Neural progenitor cell (in vitro differentiated cells): ENCODE data around the gene RPL12.

ENCODE experiments used
- EZH2 ChIP-seq: fragments of 200-600 bp; sonication (generic); IDR thresholded peaks from 2 replicates; pipeline ENCODE4 v1.6.1; 2017; ENCODE audit warnings: antibody characterized with exemption, mild to moderate bottlenecking, moderate library complexity
- EZH2phosphoT487 ChIP-seq: fragments of 200-600 bp; sonication (generic); IDR thresholded peaks from 2 replicates; pipeline ENCODE4 v1.6.1; 2017; ENCODE audit warnings: antibody characterized with exemption
- TF ChIP-seq, protein P1 (sequence below): fragments of 200-600 bp; sonication (generic); IDR thresholded peaks from 2 replicates; pipeline ENCODE4 v1.5.1; 2017; ENCODE audit warnings: antibody characterized with exemption, mild to moderate bottlenecking

DNA sequence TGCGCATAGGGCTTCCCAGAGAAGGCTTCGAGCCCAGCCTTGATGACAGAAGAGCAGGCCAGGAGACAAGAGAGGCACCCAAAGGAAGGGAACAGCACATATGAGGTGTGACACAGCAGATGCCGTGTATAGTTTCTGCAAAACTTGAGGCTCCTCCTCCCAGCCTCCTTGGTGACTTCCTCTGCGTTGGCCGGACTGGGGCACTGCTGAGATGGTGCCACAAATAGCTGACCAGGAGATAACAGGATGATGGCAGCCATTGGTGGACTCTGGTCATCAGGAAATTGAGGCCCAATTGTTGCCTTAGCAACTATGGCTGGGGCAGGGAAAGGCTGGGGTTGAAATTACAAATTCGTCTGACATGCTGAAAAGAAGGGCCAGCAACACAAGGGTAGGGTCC is 31.9 kb downstream of the RPL12 start:
- TF ChIP-seq, protein P1, sequence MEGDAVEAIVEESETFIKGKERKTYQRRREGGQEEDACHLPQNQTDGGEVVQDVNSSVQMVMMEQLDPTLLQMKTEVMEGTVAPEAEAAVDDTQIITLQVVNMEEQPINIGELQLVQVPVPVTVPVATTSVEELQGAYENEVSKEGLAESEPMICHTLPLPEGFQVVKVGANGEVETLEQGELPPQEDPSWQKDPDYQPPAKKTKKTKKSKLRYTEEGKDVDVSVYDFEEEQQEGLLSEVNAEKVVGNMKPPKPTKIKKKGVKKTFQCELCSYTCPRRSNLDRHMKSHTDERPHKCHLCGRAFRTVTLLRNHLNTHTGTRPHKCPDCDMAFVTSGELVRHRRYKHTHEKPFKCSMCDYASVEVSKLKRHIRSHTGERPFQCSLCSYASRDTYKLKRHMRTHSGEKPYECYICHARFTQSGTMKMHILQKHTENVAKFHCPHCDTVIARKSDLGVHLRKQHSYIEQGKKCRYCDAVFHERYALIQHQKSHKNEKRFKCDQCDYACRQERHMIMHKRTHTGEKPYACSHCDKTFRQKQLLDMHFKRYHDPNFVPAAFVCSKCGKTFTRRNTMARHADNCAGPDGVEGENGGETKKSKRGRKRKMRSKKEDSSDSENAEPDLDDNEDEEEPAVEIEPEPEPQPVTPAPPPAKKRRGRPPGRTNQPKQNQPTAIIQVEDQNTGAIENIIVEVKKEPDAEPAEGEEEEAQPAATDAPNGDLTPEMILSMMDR, result no peak
- TF ChIP-seq EZH2, result no peak
- TF ChIP-seq EZH2phosphoT487, result no peak
